HepG2 (cell line): ENCODE measurements around the gene PHYHIPL. TPM values are rescaled to one million over a fixed set of nuclear protein-coding genes. Genes with fewer than 3 reads are reported as not detected.

Experiments used
- ATAC-seq: fragments of 200-7000 bp; cut with Tn5 transposase; 3 replicates; pipeline ENCODE4 v1.9.1; 2020; ENCODE audit warnings: mild to moderate bottlenecking, moderate library complexity
- BruUV-seq: library from RNA; stranded (reverse); fragments of 400-500 nt; replicated peaks from 2 replicates; lab custom pipeline; 2021; lab: Mats Ljungman, UMichigan
- CTCF ChIA-PET: fragments of 300-600 bp; formaldehyde crosslinking; extraction: SDS; loops from one replicate; lab custom pipeline; 2021; ENCODE audit warnings: low total read pairs, inconsistent platforms, low intra/inter-chr PET ratio; lab: Yijun Ruan, JAX
- POLR2A ChIA-PET: fragments of 350-600 bp; sonication (Branson Sonifier 250); formaldehyde crosslinking; loops from one replicate; lab custom pipeline; 2020; ENCODE audit warnings: antibody characterized with exemption, inconsistent platforms; lab: Yijun Ruan, JAX
- DNase-seq: peaks from one replicate; pipeline ENCODE4 v3.0.0-alpha.2; 2015; ENCODE audit warnings: low spot score
- FAIRE-seq: peaks from 3 replicates; lab custom pipeline; 2011; peaks lifted over from hg19 to GRCh38; lab: Jason Lieb, UNC
- H2AFZ ChIP-seq: one replicate; pipeline ENCODE4 v1.6.1; 2011; ENCODE audit warnings: low read length, inconsistent platforms
- H3K27ac ChIP-seq: fragments of 300-600 bp; 3 replicates; pipeline ENCODE4 v1.8.0; 2011; ENCODE audit warnings: mixed run types, mild to moderate bottlenecking, mixed read lengths, low read length, inconsistent platforms; ENCODE audit not compliant: insufficient read depth; ENCODE audit errors: extremely low read length
- H3K27me3 ChIP-seq, 2 experiments: fragments of 200-600 bp in 1 of 2; 2 replicates in 1 of 2; 3 replicates in 1 of 2; pipeline versions ENCODE4 v1.6.0 to v1.8.0; 2011; ENCODE audit warnings: low read length in 2 of 2, mild to moderate bottlenecking in 2 of 2, moderate library complexity in 2 of 2, inconsistent platforms in 1 of 2; ENCODE audit not compliant: insufficient read depth in 2 of 2, control insufficient read depth in 1 of 2
- H3K36me3 ChIP-seq, 2 experiments: fragments of 200-600 bp in 1 of 2; replicated peaks in 1 of 2; 2 replicates in 1 of 2; 3 replicates in 1 of 2; pipeline versions ENCODE4 v1.5.1 to v1.8.0; 2011; ENCODE audit warnings: low read length in 2 of 2, inconsistent platforms in 1 of 2; ENCODE audit not compliant: insufficient read depth in 2 of 2, control insufficient read depth in 1 of 2
- H3K4me1 ChIP-seq: 2 replicates; pipeline ENCODE4 v1.5.1; 2012; ENCODE audit warnings: low read length, inconsistent platforms; ENCODE audit not compliant: insufficient read depth
- H3K4me2 ChIP-seq: 2 replicates; pipeline ENCODE4 v1.6.0; 2011; ENCODE audit warnings: low read depth, low read length, inconsistent platforms
- H3K4me3 ChIP-seq, 3 experiments: fragments of 200-600 bp in 1 of 3; sonication (generic), shearing (Covaris generic) in 1 of 3; replicated peaks in 1 of 3; 2 replicates each; pipeline ENCODE4 v1.5.1; 2011 to 2016; ENCODE audit warnings: low read length in 3 of 3, inconsistent platforms in 2 of 3, low read depth in 2 of 3, mild to moderate bottlenecking in 2 of 3, control low read depth in 1 of 3, mixed read lengths in 1 of 3; ENCODE audit not compliant: insufficient read depth in 1 of 3
- H3K79me2 ChIP-seq: one replicate; pipeline ENCODE4 v1.6.1; 2011; ENCODE audit warnings: low read length, inconsistent platforms; ENCODE audit not compliant: insufficient read depth
- H3K9ac ChIP-seq: 2 replicates; pipeline ENCODE4 v1.6.0; 2011; ENCODE audit warnings: mild to moderate bottlenecking, low read depth, low read length, inconsistent platforms; ENCODE audit not compliant: insufficient read depth
- H3K9me3 ChIP-seq: 2 replicates; pipeline ENCODE4 v1.5.1; 2012; ENCODE audit warnings: mild to moderate bottlenecking, low read length
- H4K20me1 ChIP-seq: 2 replicates; pipeline ENCODE4 v1.6.0; 2011; ENCODE audit warnings: inconsistent platforms, mild to moderate bottlenecking, low read length, moderate library complexity; ENCODE audit not compliant: insufficient read depth
- E2F1 ChIP-seq: sonication (generic); formaldehyde crosslinking; IDR thresholded peaks from 2 replicates; pipeline ENCODE4 v1.5.0; 2020; ENCODE audit warnings: missing genetic modification reagents
- NR2F1 ChIP-seq, 2 experiments: fragments of 450-650 bp in 1 of 2; formaldehyde crosslinking in 1 of 2; IDR thresholded peaks; 2 replicates each; pipeline versions ENCODE4 v1.5.0 to v1.6.1; 2016 to 2020; ENCODE audit warnings: mild to moderate bottlenecking in 1 of 2, missing compliant biosample characterization in 1 of 2, missing genetic modification reagents in 1 of 2, moderate library complexity in 1 of 2
- PAF1 ChIP-seq: IDR thresholded peaks from 2 replicates; pipeline ENCODE4 v1.6.1; 2016; ENCODE audit warnings: missing genetic modification reagents, missing compliant biosample characterization
- PAXIP1 ChIP-seq: sonication (generic); formaldehyde crosslinking; conservative IDR thresholded peaks from 2 replicates; pipeline ENCODE4 v1.4.0; 2020; ENCODE audit warnings: mild to moderate bottlenecking, missing genetic modification reagents, moderate library complexity
- POLR2AphosphoS5 ChIP-seq: IDR thresholded peaks from 2 replicates; pipeline ENCODE4 v1.6.1; 2012; ENCODE audit warnings: low read depth, low read length
- RBM22 ChIP-seq: fragments of 200-400 bp; formaldehyde crosslinking; optimal IDR thresholded peaks from 2 replicates; pipeline ENCODE3; 2017; ENCODE audit warnings: mild to moderate bottlenecking, low read length, moderate library complexity
- RCOR2 ChIP-seq: IDR thresholded peaks from 2 replicates; pipeline ENCODE4 v1.6.1; 2016; ENCODE audit warnings: missing biosample characterization, missing genetic modification reagents
- RFX3 ChIP-seq: IDR thresholded peaks from 2 replicates; pipeline ENCODE4 v1.6.1; 2016; ENCODE audit warnings: missing biosample characterization, missing genetic modification reagents
- ZBTB14 ChIP-seq: sonication (generic); formaldehyde crosslinking; IDR thresholded peaks from 2 replicates; pipeline ENCODE4 v1.4.0; 2020; ENCODE audit warnings: missing genetic modification reagents
- ZBTB37 ChIP-seq: sonication (generic); formaldehyde crosslinking; IDR thresholded peaks from 2 replicates; pipeline ENCODE4 v1.4.0; 2020; ENCODE audit warnings: mild to moderate bottlenecking, missing genetic modification reagents
- ZNF234 ChIP-seq: sonication (generic); formaldehyde crosslinking; conservative IDR thresholded peaks from 2 replicates; pipeline ENCODE4 v1.5.1; 2020; ENCODE audit warnings: mild to moderate bottlenecking, missing genetic modification reagents
- ZNF326 ChIP-seq: sonication (generic); formaldehyde crosslinking; IDR thresholded peaks from 2 replicates; pipeline ENCODE4 v1.4.0; 2020; ENCODE audit warnings: missing genetic modification reagents, borderline replicate concordance
- WGBS: methylation state at CpG from one replicate; pipeline ENCODE4 v1.1.6; 2017; ENCODE audit warnings: low lambda C conversion rate; 5-methylcytosine and 5-hydroxymethylcytosine counted together
- in situ Hi-C: cut with HindIII; loops from 2 replicates; pipeline ENCODE4 v1.10.0; 2017; ENCODE audit warnings: low pct_unique_long_range_greater_than_20kb; ENCODE audit not compliant: extremely low pct_ligation_motif_present
- intact Hi-C: fragments of 100-400 bp; cut with micrococcal nuclease; formaldehyde crosslinking; loops from one replicate; pipeline ENCODE4 v1.10.0; 2022; ENCODE audit not compliant: unreplicated experiment
- polyA plus RNA-seq, 8 experiments: library from polyadenylated mRNA; depleted of rRNA in 3 of 8; stranded (reverse) in 7 of 8; unstranded in 1 of 8; fragments of >200 nt; fragmentation: Illumina TruSeq in 4 of 8; extraction: Trizol in 4 of 8; gene quantifications; 2 replicates each; pipeline versions ENCODE4 v1.2.1 to v1.2.3, GENCODE V29; 2011 to 2016; ENCODE audit warnings: low read depth in 4 of 8, missing spikeins in 1 of 8, mixed read lengths in 1 of 8; ENCODE audit not compliant: insufficient read depth in 1 of 8
- total RNA-seq, 5 experiments: library from RNA; depleted of rRNA; stranded (reverse); fragments of >200 nt; fragmentation: Illumina TruSeq; extraction: Trizol; gene quantifications; 2 replicates each; pipeline ENCODE4 v1.2.3, GENCODE V29; 2016; ENCODE audit warnings: low read depth in 1 of 5

PHYHIPL gene
- total and polyA plus RNA-seq, 2 of the 13 experiments (the other 11 are each of a cell fraction or from before 2014, with no cell fraction given), result 40.6 to 78.5 TPM

DNA sequence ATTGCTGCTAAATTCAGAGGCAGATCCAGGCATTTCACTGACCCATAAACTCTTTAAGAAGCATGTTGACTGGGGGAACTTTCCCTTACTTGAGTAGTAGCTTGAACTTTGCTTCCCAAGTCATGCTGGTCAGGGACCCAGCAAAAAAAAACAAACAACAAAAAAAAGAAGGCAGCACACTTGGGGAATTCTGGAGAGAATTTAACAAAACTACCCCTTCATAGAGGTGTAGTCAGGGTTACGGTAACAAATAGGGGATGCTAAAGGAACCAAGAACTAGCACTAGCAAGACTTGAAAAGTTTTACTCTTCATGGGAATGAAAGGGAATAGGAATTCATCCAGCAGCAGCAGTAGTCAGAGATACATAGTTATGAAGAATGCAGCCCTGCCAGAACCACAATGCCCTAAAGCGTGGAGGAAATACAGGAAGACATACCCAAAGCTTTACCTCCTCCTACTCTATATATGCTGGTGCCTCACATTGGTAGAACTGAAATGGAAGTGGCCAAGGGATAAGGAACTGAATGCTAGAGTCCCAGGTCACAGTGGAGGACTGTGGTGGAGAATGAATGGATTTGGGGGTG is 67.3 kb downstream of the PHYHIPL start:
- H3K4me3 ChIP-seq, result no peak overlapping the region
- intact Hi-C loops (loop anchor here (5.0 to 10.0 kb wide), 4 partner anchors 224 to 581 kb away; no protein-coding TSS in a partner anchor), in situ Hi-C loops (no loop called here)
- no peak overlapping the region for H3K9ac ChIP-seq
- H4K20me1 ChIP-seq, result peaks cover 2% of the 10 kb centered on the region; the same call in 1 of the 2 replicates
- no TSS peak for BruUV-seq
- H2AFZ ChIP-seq, result no peak overlapping the region
- H3K4me1 ChIP-seq, result no peaks in the 10 kb centered on the region
- no peaks in the 10 kb centered on the region for H3K9me3 ChIP-seq
- no peaks in the 10 kb centered on the region for H3K79me2 ChIP-seq
- 100% methylated on average over 2 of the region's 2 CpGs for WGBS
- DNase-seq (no peak), FAIRE-seq (no peak), ATAC-seq (peak; percentile 42)
- ChIA-PET CTCF (no interaction called here), POLR2A (no interaction called here)
- peaks cover 18 to 78% of the 10 kb centered on the region in 2 experiments for H3K36me3 ChIP-seq
- no peak overlapping the region for H3K4me2 ChIP-seq
- H3K27me3 ChIP-seq, result no peaks in the 10 kb centered on the region
- TF ChIP-seq RBM22 (peak; percentile 89), NR2F1 (CRISPR knock-in tag; IDR thresholded peaks at IDR 0.05) (no peak), PAF1 (0 out of 2 replicates have a peak, but pooled peaks have one; percentile 36), RCOR2 (CRISPR knock-in tag) (no peak), PAXIP1 (CRISPR knock-in tag) (no peak), ZNF326 (CRISPR knock-in tag) (no peak), E2F1 (CRISPR knock-in tag) (no peak), POLR2AphosphoS5 (0 out of 2 replicates have a peak, but pooled peaks have one; percentile 41), ZNF234 (CRISPR knock-in tag) (no peak), ZBTB14 (CRISPR knock-in tag) (no peak), ZBTB37 (CRISPR knock-in tag) (no peak), RFX3 (no peak)
- H3K27ac ChIP-seq, result no peak overlapping the region
